ENCODE measurements around the gene SAMSN1.

GRCh38 chr21:14452727-14453241, 93.3 kb downstream of the SAMSN1 start:
- TF ChIP-seq POLR2A (IDR thresholded peaks at IDR 0.05) (no peak), CTCF (IDR thresholded peaks at IDR 0.05) (no peak)

Measured in esophagus squamous epithelium (tissue), 4 donors.